WTC11 (cell line): ENCODE measurements around the gene CNTNAP2. TPM values are rescaled to one million over a fixed set of nuclear protein-coding genes. Genes with fewer than 3 reads are reported as not detected.

Source experiments
- ATAC-seq: fragments of 200-7000 bp; cut with Tn5 transposase; 2 replicates; pipeline ENCODE4 v1.10.0; 2021; ENCODE audit warnings: mild to moderate bottlenecking, moderate library complexity
- CTCF ChIA-PET: fragments of 300-600 bp; sonication (Branson Sonifier 250); formaldehyde crosslinking; loops from one replicate; lab custom pipeline; 2021; ENCODE audit warnings: antibody characterized with exemption; lab: Charles Lee
- POLR2A ChIA-PET: fragments of 350-600 bp; sonication (Branson Sonifier 250); formaldehyde crosslinking; loops from one replicate; lab custom pipeline; 2021; ENCODE audit warnings: antibody characterized with exemption; lab: Charles Lee
- DNase-seq: peaks from one replicate; pipeline ENCODE4 v3.0.0; 2021; ENCODE audit warnings: low spot score
- H3K27ac Mint-ChIP-seq: 2 replicates; pipeline ENCODE4 v1.8.0; 2021; ENCODE audit warnings: mixed read lengths
- H3K27me3 Mint-ChIP-seq: 2 replicates; pipeline ENCODE4 v1.8.0; 2021; ENCODE audit warnings: low read depth, mild to moderate bottlenecking, moderate library complexity, mixed read lengths
- H3K36me3 Mint-ChIP-seq: 2 replicates; pipeline ENCODE4 v1.8.0; 2021; ENCODE audit warnings: mixed read lengths
- H3K4me1 Mint-ChIP-seq: 2 replicates; pipeline ENCODE4 v1.8.0; 2022; ENCODE audit warnings: mixed read lengths
- H3K4me3 Mint-ChIP-seq: 2 replicates; pipeline ENCODE4 v1.8.0; 2021; ENCODE audit warnings: mild to moderate bottlenecking, moderate library complexity, mixed read lengths
- H3K9me3 Mint-ChIP-seq: 2 replicates; pipeline ENCODE4 v1.8.0; 2021; ENCODE audit warnings: mixed read lengths
- CBFB ChIP-seq: sonication (generic); formaldehyde crosslinking; IDR thresholded peaks from 2 replicates; pipeline ENCODE4 v1.8.1; 2022; ENCODE audit warnings: mild to moderate bottlenecking, low read depth, missing genetic modification reagents
- ESRRA ChIP-seq: sonication (generic); formaldehyde crosslinking; IDR thresholded peaks from 2 replicates; pipeline ENCODE4 v1.8.1; 2022; ENCODE audit warnings: mild to moderate bottlenecking, missing genetic modification reagents, borderline replicate concordance
- ETV6 ChIP-seq: sonication (generic); formaldehyde crosslinking; IDR thresholded peaks from 2 replicates; pipeline ENCODE4 v1.8.1; 2022; ENCODE audit warnings: mild to moderate bottlenecking, missing genetic modification reagents
- MXD4 ChIP-seq: fragments of 250-450 bp; sonication (Bioruptor Pico); IDR thresholded peaks from 2 replicates; pipeline ENCODE4 v1.8.0; 2021; ENCODE audit warnings: mild to moderate bottlenecking, moderate library complexity, borderline replicate concordance
- NFATC4 ChIP-seq: fragments of 250-450 bp; sonication (Bioruptor Pico); IDR thresholded peaks from 2 replicates; pipeline ENCODE4 v1.9.0; 2021; ENCODE audit warnings: mild to moderate bottlenecking
- NR3C1 ChIP-seq: sonication (generic); formaldehyde crosslinking; conservative IDR thresholded peaks from 2 replicates; pipeline ENCODE4 v1.8.1; 2023; ENCODE audit warnings: low read depth, mild to moderate bottlenecking, missing genetic modification reagents
- PRRX2 ChIP-seq: fragments of 250-450 bp; sonication (Bioruptor Pico); IDR thresholded peaks from 2 replicates; pipeline ENCODE4 v1.8.0; 2021; ENCODE audit warnings: mild to moderate bottlenecking
- RORB ChIP-seq: fragments of 250-450 bp; sonication (Bioruptor Pico); IDR thresholded peaks from 2 replicates; pipeline ENCODE4 v1.9.0; 2021; ENCODE audit warnings: mild to moderate bottlenecking
- TEAD4 ChIP-seq: sonication (generic); formaldehyde crosslinking; IDR thresholded peaks from 2 replicates; pipeline ENCODE4 v1.8.0; 2022; ENCODE audit warnings: mild to moderate bottlenecking, missing genetic modification reagents
- ZBTB21 ChIP-seq: sonication (generic); formaldehyde crosslinking; IDR thresholded peaks from 2 replicates; pipeline ENCODE4 v1.8.1; 2023; ENCODE audit warnings: mild to moderate bottlenecking, missing genetic modification reagents, borderline replicate concordance
- ZNF121 ChIP-seq: sonication (generic); formaldehyde crosslinking; IDR thresholded peaks from 2 replicates; pipeline ENCODE4 v1.8.0; 2023; ENCODE audit warnings: missing genetic modification reagents
- ZNF219 ChIP-seq: sonication (generic); formaldehyde crosslinking; IDR thresholded peaks from 2 replicates; pipeline ENCODE4 v1.8.0; 2023; ENCODE audit warnings: missing genetic modification reagents, mild to moderate bottlenecking, borderline replicate concordance
- ZNF396 ChIP-seq: fragments of 250-450 bp; sonication (Bioruptor Pico); IDR thresholded peaks from 2 replicates; pipeline ENCODE4 v1.8.0; 2021; ENCODE audit warnings: mild to moderate bottlenecking, moderate library complexity, borderline replicate concordance
- total RNA-seq: library from RNA; stranded (reverse); gene quantifications from 3 replicates; pipeline ENCODE4 v1.2.3, GENCODE V29; 2021
- TF ChIP-seq, protein P1 (sequence below): sonication (generic); formaldehyde crosslinking; IDR thresholded peaks from 2 replicates; pipeline ENCODE4 v1.8.1; 2022; ENCODE audit warnings: mild to moderate bottlenecking, missing genetic modification reagents, moderate library complexity, borderline replicate concordance
- TF ChIP-seq, protein P2 (sequence below): sonication (generic); formaldehyde crosslinking; IDR thresholded peaks from 2 replicates; pipeline ENCODE4 v1.8.1; 2022; ENCODE audit warnings: low read depth, missing genetic modification reagents, borderline replicate concordance
- TF ChIP-seq, protein P3 (sequence below): fragments of 250-450 bp; sonication (Bioruptor Pico); IDR thresholded peaks from 2 replicates; pipeline ENCODE4 v1.9.0; 2021; ENCODE audit warnings: mild to moderate bottlenecking
- TF ChIP-seq, protein P4 (sequence below): sonication (generic); formaldehyde crosslinking; IDR thresholded peaks from 2 replicates; pipeline ENCODE4 v1.8.1; 2023; ENCODE audit warnings: mild to moderate bottlenecking, moderate library complexity, missing genetic modification reagents
- TF ChIP-seq, protein P5 (sequence below): sonication (generic); formaldehyde crosslinking; IDR thresholded peaks from 2 replicates; pipeline ENCODE4 v1.8.1; 2023; ENCODE audit warnings: mild to moderate bottlenecking, missing genetic modification reagents
- TF ChIP-seq, protein P6 (sequence below): fragments of 250-450 bp; sonication (Bioruptor Pico); IDR thresholded peaks from 2 replicates; pipeline ENCODE4 v1.8.0; 2021; ENCODE audit warnings: mild to moderate bottlenecking
- TF ChIP-seq, protein P7 (sequence below): fragments of 250-450 bp; sonication (Bioruptor Pico); IDR thresholded peaks from 2 replicates; pipeline ENCODE4 v1.9.0; 2021; ENCODE audit warnings: mild to moderate bottlenecking

CNTNAP2 gene
- total RNA-seq, 1 experiment from 2014 or later: 63.8 TPM

DNA sequence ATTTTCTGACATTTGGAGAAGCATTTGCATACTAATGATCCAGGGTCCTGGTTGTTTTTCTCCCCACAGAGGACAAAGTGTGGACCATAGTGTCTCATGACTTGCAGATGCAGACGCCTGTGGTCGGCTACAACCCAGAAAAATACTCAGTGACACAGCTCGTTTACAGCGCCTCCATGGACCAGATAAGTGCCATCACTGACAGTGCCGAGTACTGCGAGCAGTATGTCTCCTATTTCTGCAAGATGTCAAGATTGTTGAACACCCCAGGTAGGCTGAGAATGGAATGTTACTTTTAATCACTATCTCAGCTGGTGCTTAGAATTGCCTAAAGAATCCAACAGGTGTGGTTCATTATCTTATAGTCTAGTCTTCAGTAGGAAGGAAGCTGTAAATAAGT lies 1522.4 kb downstream of the CNTNAP2 start:
- ATAC-seq (peak; percentile 88), DNase-seq (no peak)
- ChIA-PET POLR2A (no interaction called here), CTCF (interaction anchor here (0.6 to 1.4 kb wide), 2 partner anchors 92 to 504 kb away, joined by 3 to 5 read pairs; no protein-coding TSS in a partner anchor)
- Mint-ChIP-seq H3K9me3 (peaks cover 9% of the 10 kb centered on the region), H3K4me3 (no peak overlapping the region), H3K27me3 (no peaks in the 10 kb centered on the region), H3K4me1 (peaks cover 31% of the 10 kb centered on the region), H3K36me3 (no peaks in the 10 kb centered on the region), H3K27ac (no peak overlapping the region)
- no peak for TF ChIP-seq ZNF121 (CRISPR knock-in tag)
- TF ChIP-seq, protein P1, sequence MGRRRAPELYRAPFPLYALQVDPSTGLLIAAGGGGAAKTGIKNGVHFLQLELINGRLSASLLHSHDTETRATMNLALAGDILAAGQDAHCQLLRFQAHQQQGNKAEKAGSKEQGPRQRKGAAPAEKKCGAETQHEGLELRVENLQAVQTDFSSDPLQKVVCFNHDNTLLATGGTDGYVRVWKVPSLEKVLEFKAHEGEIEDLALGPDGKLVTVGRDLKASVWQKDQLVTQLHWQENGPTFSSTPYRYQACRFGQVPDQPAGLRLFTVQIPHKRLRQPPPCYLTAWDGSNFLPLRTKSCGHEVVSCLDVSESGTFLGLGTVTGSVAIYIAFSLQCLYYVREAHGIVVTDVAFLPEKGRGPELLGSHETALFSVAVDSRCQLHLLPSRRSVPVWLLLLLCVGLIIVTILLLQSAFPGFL (CRISPR knock-in tag): no peak
- no peak for TF ChIP-seq PRRX2 (CRISPR knock-in tag)
- TF ChIP-seq NR3C1 (CRISPR knock-in tag): no peak
- no peak for TF ChIP-seq ZNF396 (CRISPR knock-in tag)
- TF ChIP-seq, protein P2, sequence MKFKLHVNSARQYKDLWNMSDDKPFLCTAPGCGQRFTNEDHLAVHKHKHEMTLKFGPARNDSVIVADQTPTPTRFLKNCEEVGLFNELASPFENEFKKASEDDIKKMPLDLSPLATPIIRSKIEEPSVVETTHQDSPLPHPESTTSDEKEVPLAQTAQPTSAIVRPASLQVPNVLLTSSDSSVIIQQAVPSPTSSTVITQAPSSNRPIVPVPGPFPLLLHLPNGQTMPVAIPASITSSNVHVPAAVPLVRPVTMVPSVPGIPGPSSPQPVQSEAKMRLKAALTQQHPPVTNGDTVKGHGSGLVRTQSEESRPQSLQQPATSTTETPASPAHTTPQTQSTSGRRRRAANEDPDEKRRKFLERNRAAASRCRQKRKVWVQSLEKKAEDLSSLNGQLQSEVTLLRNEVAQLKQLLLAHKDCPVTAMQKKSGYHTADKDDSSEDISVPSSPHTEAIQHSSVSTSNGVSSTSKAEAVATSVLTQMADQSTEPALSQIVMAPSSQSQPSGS (CRISPR knock-in tag): no peak
- no peak for TF ChIP-seq ESRRA (CRISPR knock-in tag)
- no peak for TF ChIP-seq MXD4 (CRISPR knock-in tag)
- no peak for TF ChIP-seq ZNF219
- no peak for TF ChIP-seq NFATC4 (CRISPR knock-in tag)
- TF ChIP-seq, protein P3, sequence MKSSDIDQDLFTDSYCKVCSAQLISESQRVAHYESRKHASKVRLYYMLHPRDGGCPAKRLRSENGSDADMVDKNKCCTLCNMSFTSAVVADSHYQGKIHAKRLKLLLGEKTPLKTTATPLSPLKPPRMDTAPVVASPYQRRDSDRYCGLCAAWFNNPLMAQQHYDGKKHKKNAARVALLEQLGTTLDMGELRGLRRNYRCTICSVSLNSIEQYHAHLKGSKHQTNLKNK (CRISPR knock-in tag): no peak
- TF ChIP-seq, protein P4, sequence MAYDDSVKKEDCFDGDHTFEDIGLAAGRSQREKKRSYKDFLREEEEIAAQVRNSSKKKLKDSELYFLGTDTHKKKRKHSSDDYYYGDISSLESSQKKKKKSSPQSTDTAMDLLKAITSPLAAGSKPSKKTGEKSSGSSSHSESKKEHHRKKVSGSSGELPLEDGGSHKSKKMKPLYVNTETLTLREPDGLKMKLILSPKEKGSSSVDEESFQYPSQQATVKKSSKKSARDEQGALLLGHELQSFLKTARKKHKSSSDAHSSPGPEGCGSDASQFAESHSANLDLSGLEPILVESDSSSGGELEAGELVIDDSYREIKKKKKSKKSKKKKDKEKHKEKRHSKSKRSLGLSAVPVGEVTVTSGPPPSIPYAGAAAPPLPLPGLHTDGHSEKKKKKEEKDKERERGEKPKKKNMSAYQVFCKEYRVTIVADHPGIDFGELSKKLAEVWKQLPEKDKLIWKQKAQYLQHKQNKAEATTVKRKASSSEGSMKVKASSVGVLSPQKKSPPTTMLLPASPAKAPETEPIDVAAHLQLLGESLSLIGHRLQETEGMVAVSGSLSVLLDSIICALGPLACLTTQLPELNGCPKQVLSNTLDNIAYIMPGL: no peak
- TF ChIP-seq TEAD4 (CRISPR knock-in tag): no peak
- TF ChIP-seq RORB: no peak
- TF ChIP-seq CBFB: no peak
- TF ChIP-seq ETV6 (CRISPR knock-in tag): no peak
- TF ChIP-seq, protein P5, sequence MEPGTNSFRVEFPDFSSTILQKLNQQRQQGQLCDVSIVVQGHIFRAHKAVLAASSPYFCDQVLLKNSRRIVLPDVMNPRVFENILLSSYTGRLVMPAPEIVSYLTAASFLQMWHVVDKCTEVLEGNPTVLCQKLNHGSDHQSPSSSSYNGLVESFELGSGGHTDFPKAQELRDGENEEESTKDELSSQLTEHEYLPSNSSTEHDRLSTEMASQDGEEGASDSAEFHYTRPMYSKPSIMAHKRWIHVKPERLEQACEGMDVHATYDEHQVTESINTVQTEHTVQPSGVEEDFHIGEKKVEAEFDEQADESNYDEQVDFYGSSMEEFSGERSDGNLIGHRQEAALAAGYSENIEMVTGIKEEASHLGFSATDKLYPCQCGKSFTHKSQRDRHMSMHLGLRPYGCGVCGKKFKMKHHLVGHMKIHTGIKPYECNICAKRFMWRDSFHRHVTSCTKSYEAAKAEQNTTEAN (CRISPR knock-in tag): no peak
- TF ChIP-seq, protein P6, sequence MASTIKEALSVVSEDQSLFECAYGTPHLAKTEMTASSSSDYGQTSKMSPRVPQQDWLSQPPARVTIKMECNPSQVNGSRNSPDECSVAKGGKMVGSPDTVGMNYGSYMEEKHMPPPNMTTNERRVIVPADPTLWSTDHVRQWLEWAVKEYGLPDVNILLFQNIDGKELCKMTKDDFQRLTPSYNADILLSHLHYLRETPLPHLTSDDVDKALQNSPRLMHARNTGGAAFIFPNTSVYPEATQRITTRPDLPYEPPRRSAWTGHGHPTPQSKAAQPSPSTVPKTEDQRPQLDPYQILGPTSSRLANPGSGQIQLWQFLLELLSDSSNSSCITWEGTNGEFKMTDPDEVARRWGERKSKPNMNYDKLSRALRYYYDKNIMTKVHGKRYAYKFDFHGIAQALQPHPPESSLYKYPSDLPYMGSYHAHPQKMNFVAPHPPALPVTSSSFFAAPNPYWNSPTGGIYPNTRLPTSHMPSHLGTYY: no peak
- TF ChIP-seq ZBTB21 (CRISPR knock-in tag): no peak
- TF ChIP-seq, protein P7, sequence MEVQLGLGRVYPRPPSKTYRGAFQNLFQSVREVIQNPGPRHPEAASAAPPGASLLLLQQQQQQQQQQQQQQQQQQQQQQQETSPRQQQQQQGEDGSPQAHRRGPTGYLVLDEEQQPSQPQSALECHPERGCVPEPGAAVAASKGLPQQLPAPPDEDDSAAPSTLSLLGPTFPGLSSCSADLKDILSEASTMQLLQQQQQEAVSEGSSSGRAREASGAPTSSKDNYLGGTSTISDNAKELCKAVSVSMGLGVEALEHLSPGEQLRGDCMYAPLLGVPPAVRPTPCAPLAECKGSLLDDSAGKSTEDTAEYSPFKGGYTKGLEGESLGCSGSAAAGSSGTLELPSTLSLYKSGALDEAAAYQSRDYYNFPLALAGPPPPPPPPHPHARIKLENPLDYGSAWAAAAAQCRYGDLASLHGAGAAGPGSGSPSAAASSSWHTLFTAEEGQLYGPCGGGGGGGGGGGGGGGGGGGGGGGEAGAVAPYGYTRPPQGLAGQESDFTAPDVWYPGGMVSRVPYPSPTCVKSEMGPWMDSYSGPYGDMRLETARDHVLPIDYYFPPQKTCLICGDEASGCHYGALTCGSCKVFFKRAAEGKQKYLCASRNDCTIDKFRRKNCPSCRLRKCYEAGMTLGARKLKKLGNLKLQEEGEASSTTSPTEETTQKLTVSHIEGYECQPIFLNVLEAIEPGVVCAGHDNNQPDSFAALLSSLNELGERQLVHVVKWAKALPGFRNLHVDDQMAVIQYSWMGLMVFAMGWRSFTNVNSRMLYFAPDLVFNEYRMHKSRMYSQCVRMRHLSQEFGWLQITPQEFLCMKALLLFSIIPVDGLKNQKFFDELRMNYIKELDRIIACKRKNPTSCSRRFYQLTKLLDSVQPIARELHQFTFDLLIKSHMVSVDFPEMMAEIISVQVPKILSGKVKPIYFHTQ: no peak
